ENCODE measurements around the gene RGSL1.

RGSL1 gene

DNA sequence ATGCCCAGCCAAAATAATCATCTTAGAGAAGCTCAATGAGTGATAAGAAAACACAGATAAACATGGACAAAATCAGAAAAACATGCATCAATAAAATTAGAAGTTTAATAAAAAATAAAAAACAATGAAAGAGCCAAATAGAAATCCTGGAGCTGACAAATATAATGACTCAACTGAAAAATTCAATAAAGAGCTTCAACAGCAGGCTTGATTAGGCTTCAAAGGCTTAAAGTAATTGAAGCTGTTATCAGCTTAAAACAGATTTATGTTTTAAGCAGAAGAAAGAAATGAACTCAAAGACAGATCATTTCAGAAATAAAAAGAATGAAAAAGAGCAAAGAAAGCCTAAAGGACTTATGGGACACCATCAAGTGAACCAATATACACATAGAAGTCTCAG is 28.3 kb downstream of the RGSL1 start:
- no peak for DNase-seq (ENCODE audit: low read depth, low spot score)
- TF ChIP-seq, protein P1, sequence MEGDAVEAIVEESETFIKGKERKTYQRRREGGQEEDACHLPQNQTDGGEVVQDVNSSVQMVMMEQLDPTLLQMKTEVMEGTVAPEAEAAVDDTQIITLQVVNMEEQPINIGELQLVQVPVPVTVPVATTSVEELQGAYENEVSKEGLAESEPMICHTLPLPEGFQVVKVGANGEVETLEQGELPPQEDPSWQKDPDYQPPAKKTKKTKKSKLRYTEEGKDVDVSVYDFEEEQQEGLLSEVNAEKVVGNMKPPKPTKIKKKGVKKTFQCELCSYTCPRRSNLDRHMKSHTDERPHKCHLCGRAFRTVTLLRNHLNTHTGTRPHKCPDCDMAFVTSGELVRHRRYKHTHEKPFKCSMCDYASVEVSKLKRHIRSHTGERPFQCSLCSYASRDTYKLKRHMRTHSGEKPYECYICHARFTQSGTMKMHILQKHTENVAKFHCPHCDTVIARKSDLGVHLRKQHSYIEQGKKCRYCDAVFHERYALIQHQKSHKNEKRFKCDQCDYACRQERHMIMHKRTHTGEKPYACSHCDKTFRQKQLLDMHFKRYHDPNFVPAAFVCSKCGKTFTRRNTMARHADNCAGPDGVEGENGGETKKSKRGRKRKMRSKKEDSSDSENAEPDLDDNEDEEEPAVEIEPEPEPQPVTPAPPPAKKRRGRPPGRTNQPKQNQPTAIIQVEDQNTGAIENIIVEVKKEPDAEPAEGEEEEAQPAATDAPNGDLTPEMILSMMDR (IDR thresholded peaks at IDR 0.05; ENCODE audit: insufficient read depth, low read length, missing control alignments) = no peak
- no peak overlapping the region for H3K4me3 ChIP-seq (ENCODE audit: low read depth, low read length)
- ChIA-PET CTCF (no interaction called here), POLR2A (no interaction called here)

GRCh38 chr1:182484067-182484466 is 34.1 kb downstream of the RGSL1 start:
- DNase-seq (ENCODE audit: low read depth, low spot score) = no peak
- POLR2A ChIA-PET = no interaction called here
- TF ChIP-seq, protein P1 (IDR thresholded peaks at IDR 0.05; ENCODE audit: insufficient read depth, low read length, missing control alignments) = no peak
- no peak overlapping the region for H3K4me3 ChIP-seq (ENCODE audit: low read depth, low read length)
- CTCF ChIA-PET = no interaction called here

- CTCF ChIA-PET = no interaction called here
- DNase-seq (ENCODE audit: low read depth, low spot score) = no peak
- POLR2A ChIA-PET = no interaction called here
- H3K4me3 ChIP-seq (ENCODE audit: low read depth, low read length) = no peak overlapping the region
- TF ChIP-seq, protein P1 (IDR thresholded peaks at IDR 0.05; ENCODE audit: insufficient read depth, low read length, missing control alignments) = no peak
Observed at GRCh38 chr1:182484531-182485257, 34.7 kb downstream of the RGSL1 start.

DNA sequence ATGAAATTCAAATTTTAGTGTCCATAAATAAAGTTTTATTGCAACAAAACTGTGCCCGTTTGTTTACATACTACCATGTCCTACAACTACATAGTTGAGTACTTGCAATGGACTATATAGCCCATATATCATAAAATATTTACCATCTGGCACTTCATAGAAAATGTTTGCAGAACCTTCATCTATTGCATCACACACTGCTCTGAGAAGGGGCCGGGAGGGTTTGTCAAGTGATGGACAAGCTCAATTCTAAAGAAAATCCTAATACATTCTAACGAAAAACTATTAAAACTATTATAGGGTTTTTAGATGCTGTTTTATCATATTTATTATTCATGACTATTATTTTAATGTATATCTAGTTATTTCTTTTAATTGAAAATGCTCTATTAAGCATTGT is 35.9 kb downstream of the RGSL1 start:
- no peak for DNase-seq (ENCODE audit: low read depth, low spot score)
- ChIA-PET CTCF (interaction anchor here (1.2 kb wide), 1 partner anchor 299 kb away, joined by 3 read pairs; no protein-coding TSS in a partner anchor), POLR2A (no interaction called here)
- TF ChIP-seq, protein P1 (IDR thresholded peaks at IDR 0.05; ENCODE audit: insufficient read depth, low read length, missing control alignments) = no peak
- H3K4me3 ChIP-seq (ENCODE audit: low read depth, low read length) = no peak overlapping the region

- no peak for DNase-seq (ENCODE audit: low read depth, low spot score)
- no peak overlapping the region for H3K4me3 ChIP-seq (ENCODE audit: low read depth, low read length)
- ChIA-PET CTCF (no interaction called here), POLR2A (no interaction called here)
- TF ChIP-seq, protein P1 (IDR thresholded peaks at IDR 0.05; ENCODE audit: insufficient read depth, low read length, missing control alignments) = no peak
Observed at GRCh38 chr1:182488803-182489202, 38.9 kb downstream of the RGSL1 start.

DNA sequence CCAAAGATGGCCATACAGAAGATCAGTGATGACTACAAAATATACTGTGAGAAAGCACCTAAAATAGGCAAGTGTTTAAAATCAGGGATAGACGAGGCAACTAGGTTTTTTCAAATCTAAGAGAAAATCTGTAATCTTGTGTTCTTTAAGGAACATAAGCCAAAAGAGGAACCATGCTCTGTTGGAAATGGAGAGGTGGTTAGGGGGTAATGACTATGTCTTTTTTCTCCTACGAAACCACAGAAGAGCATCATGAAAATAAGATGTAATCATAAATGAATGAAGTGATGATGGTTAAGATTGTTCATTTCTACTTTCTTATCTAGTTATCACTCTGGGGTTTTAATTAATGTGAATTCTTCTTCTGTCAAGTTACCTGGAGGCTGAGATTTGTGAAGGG is 43.1 kb downstream of the RGSL1 start:
- POLR2A ChIA-PET = no interaction called here
- no peak for DNase-seq (ENCODE audit: low read depth, low spot score)
- no peak overlapping the region for H3K4me3 ChIP-seq (ENCODE audit: low read depth, low read length)
- TF ChIP-seq, protein P1 (IDR thresholded peaks at IDR 0.05; ENCODE audit: insufficient read depth, low read length, missing control alignments) = no peak
- CTCF ChIA-PET = no interaction called here

Data from AG04449 (cell line).